LNCaP clone FGC (cell line): ENCODE data around the gene DNAJC1.

ENCODE experiments used
- DNase-seq: peaks from one replicate; pipeline ENCODE4 v3.0.0-alpha.2; 2011; ENCODE audit warnings: low read depth
- H3K4me3 ChIP-seq: 2 replicates; pipeline ENCODE4 v1.5.1; 2011; ENCODE audit warnings: mild to moderate bottlenecking, low read depth, low read length, control low read depth
- TF ChIP-seq, protein P1 (sequence below): IDR thresholded peaks from 2 replicates; pipeline ENCODE4 v1.5.1; 2012; ENCODE audit warnings: mild to moderate bottlenecking; ENCODE audit not compliant: control insufficient read depth, insufficient read depth; ENCODE audit errors: extremely low read depth

The DNAJC1 gene

GRCh38 chr10:21801609-21802008 lies 201.9 kb downstream of the DNAJC1 start:
- no peak overlapping the region for H3K4me3 ChIP-seq
- TF ChIP-seq, protein P1, sequence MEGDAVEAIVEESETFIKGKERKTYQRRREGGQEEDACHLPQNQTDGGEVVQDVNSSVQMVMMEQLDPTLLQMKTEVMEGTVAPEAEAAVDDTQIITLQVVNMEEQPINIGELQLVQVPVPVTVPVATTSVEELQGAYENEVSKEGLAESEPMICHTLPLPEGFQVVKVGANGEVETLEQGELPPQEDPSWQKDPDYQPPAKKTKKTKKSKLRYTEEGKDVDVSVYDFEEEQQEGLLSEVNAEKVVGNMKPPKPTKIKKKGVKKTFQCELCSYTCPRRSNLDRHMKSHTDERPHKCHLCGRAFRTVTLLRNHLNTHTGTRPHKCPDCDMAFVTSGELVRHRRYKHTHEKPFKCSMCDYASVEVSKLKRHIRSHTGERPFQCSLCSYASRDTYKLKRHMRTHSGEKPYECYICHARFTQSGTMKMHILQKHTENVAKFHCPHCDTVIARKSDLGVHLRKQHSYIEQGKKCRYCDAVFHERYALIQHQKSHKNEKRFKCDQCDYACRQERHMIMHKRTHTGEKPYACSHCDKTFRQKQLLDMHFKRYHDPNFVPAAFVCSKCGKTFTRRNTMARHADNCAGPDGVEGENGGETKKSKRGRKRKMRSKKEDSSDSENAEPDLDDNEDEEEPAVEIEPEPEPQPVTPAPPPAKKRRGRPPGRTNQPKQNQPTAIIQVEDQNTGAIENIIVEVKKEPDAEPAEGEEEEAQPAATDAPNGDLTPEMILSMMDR, result no peak
- DNase-seq, result no peak

DNA sequence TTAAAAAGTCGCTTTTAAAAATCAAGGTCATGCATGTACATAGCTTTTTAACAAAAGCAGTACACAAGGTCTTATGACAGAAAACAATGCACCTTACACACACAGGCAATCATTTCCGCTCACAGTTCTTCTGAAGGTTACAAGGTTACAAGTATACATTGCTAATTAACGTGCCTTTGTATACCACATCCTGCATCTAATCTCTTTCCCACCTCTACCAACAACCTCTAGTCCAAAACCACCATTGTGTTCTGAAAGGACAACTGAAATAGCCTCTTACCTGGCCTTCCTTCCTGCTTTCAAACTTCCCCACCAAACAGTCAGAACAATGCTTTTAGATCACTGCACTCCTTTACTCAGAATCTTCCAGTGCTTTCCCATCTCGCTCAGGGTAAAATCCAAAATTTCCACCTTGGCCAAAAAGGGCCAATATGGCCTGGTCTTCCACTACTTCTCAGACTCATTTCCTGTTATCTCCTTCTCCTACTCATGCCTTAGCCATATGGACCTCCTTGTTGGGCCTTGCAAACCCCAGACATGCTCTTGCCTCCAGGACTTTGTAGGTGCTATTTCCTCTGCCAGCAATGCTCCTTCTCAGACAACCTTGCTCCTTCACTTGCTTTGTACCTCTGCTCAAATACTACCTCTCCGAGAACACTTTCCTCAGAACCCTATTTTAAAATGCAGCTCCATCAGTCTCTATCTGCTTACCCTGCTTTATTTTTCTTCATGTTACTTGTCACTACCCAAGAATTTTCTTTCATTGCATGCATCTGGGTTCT lies 205.4 kb downstream of the DNAJC1 start:
- DNase-seq, result no peak
- TF ChIP-seq, protein P1, result no peak
- H3K4me3 ChIP-seq, result no peak overlapping the region

DNA sequence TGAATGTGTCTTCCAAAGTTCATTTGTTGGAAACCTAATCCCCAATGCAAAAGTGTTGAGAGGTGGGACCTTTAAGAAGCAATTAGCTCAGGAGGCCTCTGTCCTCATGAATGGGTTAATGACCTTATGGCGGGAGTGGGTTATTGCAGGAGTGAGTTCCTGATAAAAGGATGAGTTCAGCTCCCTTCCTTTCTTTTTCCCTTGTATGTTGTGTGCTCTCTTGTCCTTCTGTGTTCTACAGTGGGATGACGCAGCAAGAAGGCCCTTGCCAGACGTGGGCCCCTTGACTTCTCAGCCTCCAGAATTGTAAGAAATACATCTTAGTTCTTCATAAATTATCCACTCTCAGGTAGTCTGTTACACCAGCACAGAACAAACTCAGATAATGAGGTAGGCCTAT lies 206.0 kb downstream of the DNAJC1 start:
- DNase-seq, result no peak
- TF ChIP-seq, protein P1, result no peak
- no peak overlapping the region for H3K4me3 ChIP-seq

- no peak overlapping the region for H3K4me3 ChIP-seq
- TF ChIP-seq, protein P1, result no peak
- DNase-seq, result no peak
These were observed 212.3 kb downstream of the DNAJC1 start for GRCh38 chr10:21791276-21791675.

GRCh38 chr10:21776883-21777282 lies 226.6 kb downstream of the DNAJC1 start:
- TF ChIP-seq, protein P1, result no peak
- no peak for DNase-seq
- H3K4me3 ChIP-seq, result no peak overlapping the region

DNA sequence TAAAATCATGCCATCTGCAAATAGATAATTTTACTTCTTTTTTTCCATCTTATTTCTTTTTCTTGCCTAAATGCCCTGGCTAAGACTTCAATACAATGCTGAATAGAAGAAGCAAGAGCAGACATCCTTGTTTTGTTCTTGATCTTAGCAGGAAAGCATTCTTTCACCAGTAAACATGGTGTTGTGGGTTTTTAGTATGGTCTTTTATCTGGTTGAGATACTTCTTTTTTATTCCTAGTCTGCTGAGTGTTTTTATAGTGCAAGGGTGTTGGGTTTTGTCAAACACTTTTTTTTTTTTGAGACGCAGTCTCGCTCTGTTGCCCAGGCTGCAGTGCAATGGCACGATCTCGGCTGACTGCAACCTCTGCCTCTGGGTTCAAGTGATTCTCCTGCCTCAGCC lies 232.3 kb downstream of the DNAJC1 start:
- TF ChIP-seq, protein P1, result no peak
- H3K4me3 ChIP-seq, result no peak overlapping the region
- DNase-seq, result no peak

- TF ChIP-seq, protein P1, result no peak
- no peak for DNase-seq
- no peak overlapping the region for H3K4me3 ChIP-seq
These were observed 234.5 kb downstream of the DNAJC1 start for GRCh38 chr10:21769041-21769440.
